Ureter (tissue), 1 donor: Measurements from ENCODE around the gene POLR1C. TPM values are rescaled to one million over a fixed set of nuclear protein-coding genes. Genes with fewer than 3 reads are reported as not detected.
"Not testable (repeated sequence)": the region's sequence is repeated elsewhere in the genome, so short reads cannot be mapped to it uniquely, and the experiment has no call there.

Experiments
- DNase-seq: peaks from one replicate; pipeline ENCODE4 v3.0.0-alpha.2; 2020; ENCODE audit warnings: low spot score
- total RNA-seq: library from RNA; stranded (reverse); gene quantifications from one replicate; pipeline ENCODE4 v1.2.4, GENCODE V29; 2023
- donor health status: DM: yes; HTN: yes; CAD: no.

The POLR1C gene
- total RNA-seq, 1 donor from 2014 or later: 60.4 TPM

- DNase-seq: no peak
Observed at GRCh38 chr6:43492673-43493072, 24.2 kb upstream of the POLR1C start.

- no peak for DNase-seq
Observed at GRCh38 chr6:43493230-43493629, 23.7 kb upstream of the POLR1C start.

- no peak for DNase-seq
Observed at GRCh38 chr6:43493833-43494232, 23.1 kb upstream of the POLR1C start.

- no peak for DNase-seq
Observed at GRCh38 chr6:43494321-43494720, 22.6 kb upstream of the POLR1C start.

GRCh38 chr6:43494766-43495165 is 22.1 kb upstream of the POLR1C start:
- DNase-seq: no peak

GRCh38 chr6:43495409-43495941 is 21.4 kb upstream of the POLR1C start:
- DNase-seq: no peak

GRCh38 chr6:43496370-43497128 is 20.3 kb upstream of the POLR1C start:
- peak; percentile 70 for DNase-seq

GRCh38 chr6:43497129-43497396 is 19.8 kb upstream of the POLR1C start:
- DNase-seq: no peak

GRCh38 chr6:43497689-43498088 is 19.2 kb upstream of the POLR1C start:
- no peak for DNase-seq

GRCh38 chr6:43498291-43498690 is 18.6 kb upstream of the POLR1C start:
- not testable (repeated sequence) for DNase-seq

GRCh38 chr6:43499028-43499815 is 17.7 kb upstream of the POLR1C start:
- no peak for DNase-seq

- no peak for DNase-seq
Observed at GRCh38 chr6:43500921-43501320, 16.0 kb upstream of the POLR1C start.

- no peak for DNase-seq
Observed at GRCh38 chr6:43502666-43503065, 14.2 kb upstream of the POLR1C start.

- DNase-seq: no peak
Observed at GRCh38 chr6:43503443-43503842, 13.4 kb upstream of the POLR1C start.

GRCh38 chr6:43504756-43505593 is 11.9 kb upstream of the POLR1C start:
- DNase-seq: no peak

GRCh38 chr6:43505718-43506117 is 11.2 kb upstream of the POLR1C start:
- no peak for DNase-seq

GRCh38 chr6:43506171-43506570 is 10.7 kb upstream of the POLR1C start:
- no peak for DNase-seq

- DNase-seq: peak; percentile 87
Observed at GRCh38 chr6:43506667-43507471, 10.0 kb upstream of the POLR1C start.

GRCh38 chr6:43508481-43509141 is 8.3 kb upstream of the POLR1C start:
- DNase-seq: no peak

GRCh38 chr6:43509142-43509983 is 7.5 kb upstream of the POLR1C start:
- no peak for DNase-seq
